GM13976 (cell line): ENCODE results near the gene SLC37A3.
"Not testable (repeated sequence)": the region's sequence is repeated elsewhere in the genome, so short reads cannot be mapped to it uniquely, and the experiment has no call there.

Experiments
- DNase-seq: peaks from one replicate; pipeline ENCODE4 v3.0.0; 2012; ENCODE audit warnings: low spot score
- CTCF ChIP-seq: IDR thresholded peaks from 2 replicates; pipeline ENCODE4 v1.5.1; 2012; ENCODE audit warnings: borderline replicate concordance, mild to moderate bottlenecking; ENCODE audit not compliant: insufficient read depth; ENCODE audit errors: extremely low read depth, missing control alignments, control extremely low read depth
- in situ Hi-C: fragments of 300-500 bp; cut with MboI; formaldehyde crosslinking; loops from one replicate; pipeline ENCODE4 v1.12.0; 2022; ENCODE audit warnings: low sequenced_read_pairs, mixed read lengths, inconsistent platforms; ENCODE audit not compliant: unreplicated experiment

The SLC37A3 gene

GRCh38 chr7:140327261-140327661, 71.1 kb downstream of the SLC37A3 start:
- in situ Hi-C loops, result no loop called here
- no peak for TF ChIP-seq CTCF
- no peak for DNase-seq

- in situ Hi-C loops, result no loop called here
- peak; percentile 70 for DNase-seq
- peak; percentile 43 for TF ChIP-seq CTCF
Measured at GRCh38 chr7:140326116-140326928, 72.0 kb downstream of the SLC37A3 start.

GRCh38 chr7:140325600-140325999, 72.7 kb downstream of the SLC37A3 start:
- no peak for TF ChIP-seq CTCF
- no peak for DNase-seq
- in situ Hi-C loops, result no loop called here

GRCh38 chr7:140324714-140325113, 73.6 kb downstream of the SLC37A3 start:
- no peak for DNase-seq
- TF ChIP-seq CTCF, result no peak
- in situ Hi-C loops, result no loop called here

- TF ChIP-seq CTCF, result no peak
- no peak for DNase-seq
- in situ Hi-C loops, result no loop called here
Measured at GRCh38 chr7:140322759-140323158, 75.6 kb downstream of the SLC37A3 start.

- in situ Hi-C loops, DNase-seq: not testable (repeated sequence)
Measured at GRCh38 chr7:140320078-140320477, 78.3 kb downstream of the SLC37A3 start.

- in situ Hi-C loops, result no loop called here
- no peak for DNase-seq
- no peak for TF ChIP-seq CTCF
Measured at GRCh38 chr7:140317999-140318398, 80.3 kb downstream of the SLC37A3 start.
